Activated CD4-positive, CD25-positive, alpha-beta regulatory T cell treated with anti-CD3 and anti-CD28 coated beads, Interleukin-2, amount 50 U/mL, for 16 hours (primary cell): ENCODE measurements around the gene ATMIN.

Source experiments
- DNase-seq: peaks from one replicate; pipeline ENCODE4 v3.0.0-alpha.2; 2020; ENCODE audit warnings: low read depth, low spot score

Gene ATMIN

GRCh38 chr16:81069063-81069462 lies 33.4 kb downstream of the ATMIN start:
- DNase-seq: no peak

- DNase-seq: no peak
Measured at GRCh38 chr16:81070979-81071378, 35.3 kb downstream of the ATMIN start.

GRCh38 chr16:81071805-81072204 lies 36.2 kb downstream of the ATMIN start:
- DNase-seq: no peak

- DNase-seq: no peak
Measured at GRCh38 chr16:81073560-81074330, 38.1 kb downstream of the ATMIN start.

- DNase-seq: peak; percentile 79
Measured at GRCh38 chr16:81076566-81077075, 41.0 kb downstream of the ATMIN start.

GRCh38 chr16:81077076-81077940 lies 41.7 kb downstream of the ATMIN start, which contains the start of gene C16orf46:
Gene C16orf46, minus strand, starts transcription at chr16:81077238. Its CDS starts 13,283 bp downstream, at chr16:81063955.
- peak; percentile 91 for DNase-seq

GRCh38 chr16:81080233-81080632 lies 44.6 kb downstream of the ATMIN start:
- no peak for DNase-seq

GRCh38 chr16:81081014-81081413 lies 45.4 kb downstream of the ATMIN start:
- no peak for DNase-seq

- no peak for DNase-seq
Measured at GRCh38 chr16:81088836-81089235, 53.2 kb downstream of the ATMIN start.

GRCh38 chr16:81094771-81095251 lies 59.2 kb downstream of the ATMIN start:
- DNase-seq: no peak

GRCh38 chr16:81095653-81095952 lies 60.0 kb downstream of the ATMIN start:
- DNase-seq: no peak

GRCh38 chr16:81095953-81096714 lies 60.5 kb downstream of the ATMIN start, which contains the start of gene GCSH:
Gene GCSH, minus strand, starts transcription at chr16:81096395. Its CDS starts 117 bp downstream, at chr16:81096278.
- DNase-seq: peak; percentile 96

- no peak for DNase-seq
Measured at GRCh38 chr16:81096715-81097208, 61.1 kb downstream of the ATMIN start.
